ENCODE data around the gene TMEM179.
A peak's percentile ranks its signal among the peaks of the same experiment; 100 is the strongest.
"Not testable (repeated sequence)": the region's sequence is repeated elsewhere in the genome, so short reads cannot be mapped to it uniquely, and the experiment has no call there.

TMEM179 gene

GRCh38 chr14:104604458-104605449 lies at the start of gene TMEM179:
Gene TMEM179, minus strand, starts transcription at chr14:104604772. Its CDS starts 31 bp downstream, at chr14:104604741.
- no peak for DNase-seq

DNA sequence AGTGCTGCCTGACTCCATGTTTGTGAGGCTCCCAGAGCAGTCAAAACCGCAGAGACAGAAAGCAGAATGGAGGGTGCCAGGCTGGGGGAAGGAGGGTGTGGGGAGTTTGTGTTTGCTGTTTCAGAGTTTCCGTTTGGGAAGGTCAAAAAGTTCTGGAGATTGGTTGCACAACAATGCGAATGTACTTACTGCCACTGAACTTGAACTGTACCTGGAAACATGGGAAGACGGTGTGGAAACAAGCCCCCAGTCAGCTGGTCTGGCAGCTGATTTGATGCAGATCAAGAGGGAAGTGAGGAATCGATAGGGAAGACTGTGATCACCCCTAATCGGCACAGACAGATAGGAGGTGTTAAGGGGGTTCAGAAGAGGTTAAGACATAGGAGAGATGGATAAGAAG lies 49.5 kb upstream of the TMEM179 start:
- no peak for DNase-seq

DNA sequence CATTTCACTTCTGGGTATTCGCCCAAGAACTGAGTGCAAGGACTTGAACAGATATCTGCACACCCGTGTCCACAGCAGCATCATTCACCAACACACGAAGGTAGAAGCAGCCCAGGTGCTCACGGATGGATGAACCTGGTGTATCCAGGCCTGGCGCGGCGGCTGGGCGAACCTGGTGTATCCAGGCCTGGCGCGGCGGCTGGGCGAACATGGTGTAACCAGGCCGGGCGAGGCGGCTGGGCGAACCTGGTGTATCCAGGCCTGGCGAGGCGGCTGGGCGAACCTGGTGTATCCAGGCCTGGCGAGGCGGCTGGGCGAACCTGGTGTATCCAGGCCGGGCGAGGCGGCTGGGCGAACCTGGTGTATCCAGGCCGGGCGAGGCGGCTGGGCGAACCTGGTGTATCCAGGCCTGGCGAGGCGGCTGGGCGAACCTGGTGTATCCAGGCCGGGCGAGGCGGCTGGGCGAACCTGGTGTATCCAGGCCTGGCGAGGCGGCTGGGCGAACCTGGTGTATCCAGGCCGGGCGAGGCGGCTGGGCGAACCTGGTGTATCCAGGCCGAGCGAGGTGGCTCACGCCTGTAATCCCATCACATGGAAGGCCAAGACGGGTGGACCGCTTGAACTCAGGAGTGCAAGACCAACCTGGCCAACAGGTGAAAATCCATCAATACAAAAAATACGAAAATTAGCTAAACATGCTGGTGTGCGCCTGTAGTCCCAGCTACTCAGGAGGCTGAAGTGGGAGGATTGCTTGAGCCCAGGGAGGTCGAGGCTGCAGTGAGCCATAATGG lies 48.8 kb upstream of the TMEM179 start:
- DNase-seq, result not testable (repeated sequence)

DNA sequence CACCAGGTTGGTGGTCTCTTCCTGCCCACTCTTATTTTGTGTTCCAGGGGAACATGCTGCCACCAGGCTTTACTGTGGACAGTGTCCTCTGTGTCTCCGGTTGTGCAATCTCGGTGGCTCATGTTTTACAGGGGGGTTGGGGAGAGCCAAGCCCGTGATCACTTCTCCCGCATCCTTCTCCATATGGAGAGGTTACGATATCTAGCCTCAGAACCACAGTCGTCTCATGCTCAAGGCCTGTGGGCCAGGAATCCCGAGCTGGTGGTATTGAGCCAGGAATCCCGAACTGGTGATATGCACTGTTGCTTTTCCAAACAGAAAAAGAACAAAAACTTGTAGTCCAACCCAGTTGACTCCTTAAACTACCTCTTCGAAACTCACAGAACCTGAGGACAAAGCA lies 47.8 kb upstream of the TMEM179 start:
- no peak for DNase-seq

GRCh38 chr14:104651876-104652260 lies 47.3 kb upstream of the TMEM179 start:
- DNase-seq, result no peak

DNA sequence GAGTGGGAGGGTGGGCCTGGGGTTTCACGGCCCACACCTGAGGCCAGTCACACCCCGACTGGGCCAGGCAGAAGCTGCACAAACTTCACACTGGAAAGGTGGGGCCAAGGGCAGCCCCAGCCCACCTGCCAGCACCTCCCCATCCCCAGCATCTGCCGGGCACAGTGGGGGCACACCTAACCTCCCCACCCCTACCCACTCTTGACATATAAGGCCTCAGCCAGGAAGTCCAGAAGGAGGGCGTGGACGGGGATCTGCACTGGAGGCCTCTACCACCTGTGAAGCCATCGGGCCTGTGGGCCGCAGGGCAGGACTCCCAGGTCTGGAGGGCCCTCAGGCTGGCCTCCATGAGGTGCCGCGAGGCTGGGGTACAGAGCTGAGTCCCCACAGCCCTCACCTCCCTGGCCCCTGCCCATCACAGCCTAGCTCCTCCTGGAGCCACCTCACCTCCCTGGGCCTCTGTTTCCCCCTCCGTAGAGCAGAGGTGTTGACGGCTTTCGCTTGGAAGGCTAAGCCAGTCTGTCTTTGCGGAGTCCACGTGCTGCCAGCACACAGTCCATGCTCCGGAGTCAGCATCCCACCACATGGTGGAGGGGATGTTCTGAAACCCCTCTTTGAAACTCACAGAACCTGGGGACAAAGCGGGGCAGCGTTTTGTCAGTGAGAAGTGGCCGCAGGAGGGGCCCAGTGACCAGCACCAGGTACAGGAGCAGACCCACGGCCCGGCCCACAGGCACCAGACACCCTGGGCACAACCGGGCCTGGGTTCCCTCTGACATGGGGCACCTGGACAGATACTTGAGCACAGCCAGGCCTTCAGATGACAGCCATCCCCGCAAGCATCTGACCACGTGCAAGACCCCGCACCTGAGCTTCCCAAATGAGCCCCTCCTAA lies 46.7 kb upstream of the TMEM179 start:
- no peak for DNase-seq

GRCh38 chr14:104650057-104650980 lies 45.7 kb upstream of the TMEM179 start:
- peak; percentile 30 to 40 for DNase-seq

GRCh38 chr14:104647467-104648043 lies 43.0 kb upstream of the TMEM179 start:
- DNase-seq, result no peak

DNA sequence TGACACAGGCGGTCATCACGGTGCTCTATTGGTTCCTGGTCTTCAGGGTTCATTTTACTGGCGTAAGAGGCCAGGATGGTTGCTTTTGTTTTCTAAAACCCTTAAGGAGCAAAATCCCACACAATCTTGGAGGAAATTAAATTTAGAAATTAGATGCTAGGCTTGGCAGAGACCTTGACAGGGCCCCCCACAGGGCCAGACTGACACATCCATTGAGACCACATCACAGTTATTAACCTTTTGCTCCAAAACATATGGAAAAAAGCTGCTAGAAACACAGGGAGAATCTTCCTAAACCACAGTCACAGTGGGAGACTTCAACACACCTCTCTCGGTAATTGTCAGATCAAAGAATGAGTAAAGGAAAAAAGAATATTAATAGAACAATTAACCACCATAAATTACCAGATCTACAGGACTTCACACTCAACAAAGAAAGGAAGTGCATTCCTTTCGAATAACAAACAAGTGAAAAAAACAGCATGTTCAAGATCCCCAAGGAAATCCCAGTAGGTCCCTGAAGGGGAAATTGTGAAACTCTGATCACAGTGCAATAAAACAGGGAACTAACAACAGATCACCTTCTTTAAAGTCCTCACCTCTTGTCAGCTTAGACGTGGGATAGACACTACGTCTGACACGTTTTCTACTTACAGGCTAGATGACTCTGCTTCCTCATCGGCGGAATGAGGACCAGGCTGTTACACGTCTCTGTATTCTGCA lies 40.2 kb upstream of the TMEM179 start:
- DNase-seq, result no peak

- no peak for DNase-seq
Measured at GRCh38 chr14:104644091-104644635, 39.6 kb upstream of the TMEM179 start.

GRCh38 chr14:104643306-104643705 lies 38.7 kb upstream of the TMEM179 start:
- no peak for DNase-seq

DNA sequence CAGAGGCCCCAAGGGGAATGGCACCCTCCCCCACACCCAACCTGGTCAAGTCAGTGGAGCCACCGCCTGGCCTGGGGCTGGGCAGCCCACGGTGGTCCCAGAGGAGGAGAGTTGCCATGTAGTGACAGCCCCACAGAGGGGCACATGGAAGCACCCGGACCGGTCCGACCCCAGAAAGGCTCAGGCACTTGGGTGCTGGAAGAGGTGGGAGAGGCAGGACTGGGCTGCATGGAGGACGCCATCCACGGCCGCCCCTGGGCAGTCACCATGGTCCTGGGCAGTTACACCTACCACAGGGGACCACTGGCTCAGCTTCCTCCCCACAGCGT lies 37.9 kb upstream of the TMEM179 start:
- DNase-seq, result no peak

GRCh38 chr14:104641753-104642539 lies 37.4 kb upstream of the TMEM179 start:
- DNase-seq, result no peak

DNA sequence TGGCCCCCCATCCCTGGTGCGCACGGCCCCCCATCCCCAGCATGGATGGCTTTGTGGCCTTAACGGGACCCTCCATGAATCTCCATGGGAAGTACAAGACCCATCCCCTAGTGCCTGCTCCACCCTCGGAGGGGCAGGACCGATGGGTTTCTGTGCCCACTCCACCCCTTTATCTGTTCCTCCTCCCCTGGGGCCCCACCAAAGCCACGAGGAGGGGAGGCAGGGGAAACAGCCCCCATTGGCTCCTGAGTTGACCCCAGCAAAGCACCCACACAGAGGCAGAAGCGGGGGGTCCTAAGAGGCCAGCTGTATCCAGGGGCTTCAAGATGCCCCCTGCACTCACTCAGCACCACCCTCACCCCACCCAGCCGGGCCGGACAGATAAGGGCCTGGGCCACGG lies 36.1 kb upstream of the TMEM179 start:
- DNase-seq, result no peak

GRCh38 chr14:104639885-104640548 lies 35.4 kb upstream of the TMEM179 start:
- DNase-seq, result peak in 1 of 2 donors; percentile 31

GRCh38 chr14:104639471-104639870 lies 34.9 kb upstream of the TMEM179 start:
- no peak for DNase-seq

GRCh38 chr14:104638927-104639450 lies 34.4 kb upstream of the TMEM179 start:
- no peak for DNase-seq

GRCh38 chr14:104638190-104638589 lies 33.6 kb upstream of the TMEM179 start:
- DNase-seq, result no peak

Measured in bone marrow (tissue), 2 donors.